Psoas muscle (tissue), 8 donors: ENCODE measurements around the gene PDS5B. TPM values are rescaled to one million over a fixed set of nuclear protein-coding genes. Genes with fewer than 3 reads are reported as not detected.

Experiments used
- ATAC-seq, 4 donors: fragments of 200-7000 bp; cut with Tn5 transposase; one replicate each; pipeline ENCODE4 v1.9.1; 2020; ENCODE audit warnings: moderate library complexity in 3 of 4, mild to moderate bottlenecking in 2 of 4
- DNase-seq, 2 donors: peaks; one replicate each; pipeline ENCODE4 v3.0.0-alpha.2; 2020
- H3K27ac ChIP-seq: fragments of 200-600 bp; one replicate; pipeline ENCODE4 v1.8.0; 2022
- H3K27me3 ChIP-seq, 3 donors: fragments of 200-600 bp in 1 of 3; one replicate each; pipeline versions ENCODE4 v1.6.1 to v1.8.0; 2013 to 2022; ENCODE audit warnings: low read length in 2 of 3, mild to moderate bottlenecking in 2 of 3, moderate library complexity in 1 of 3; ENCODE audit not compliant: insufficient read depth in 3 of 3
- H3K36me3 ChIP-seq, 2 donors: fragments of 200-600 bp in 1 of 2; one replicate each; pipeline versions ENCODE4 v1.6.1 to v1.8.0; 2013 to 2022; ENCODE audit warnings: low read depth in 1 of 2, mild to moderate bottlenecking in 1 of 2, moderate library complexity in 1 of 2; ENCODE audit not compliant: insufficient read depth in 1 of 2
- H3K4me1 ChIP-seq: fragments of 200-600 bp; one replicate; pipeline ENCODE4 v1.8.0; 2022
- H3K4me3 ChIP-seq: fragments of 200-600 bp; one replicate; pipeline ENCODE4 v1.8.0; 2022; ENCODE audit warnings: mild to moderate bottlenecking
- H3K9me3 ChIP-seq: fragments of 200-600 bp; one replicate; pipeline ENCODE4 v1.8.0; 2022
- WGBS, 3 donors: extraction: QIAGEN DNeasy Blood & Tissue Kit; methylation state at CpG; one replicate each; pipeline versions ENCODE4 v1.1.6 to v1.1.7; 2013; 5-methylcytosine and 5-hydroxymethylcytosine counted together
- intact Hi-C, 2 donors: fragments of 100-400 bp; cut with DNase I; formaldehyde crosslinking; loops; one replicate each; pipeline versions ENCODE4 v1.11.0 to v1.14.2; 2022
- polyA plus RNA-seq, 3 donors: library from polyadenylated mRNA; stranded (reverse); fragments of 200-250 nt; gene quantifications; one replicate each; pipeline ENCODE4 v1.2.3, GENCODE V29; 2013
- total RNA-seq, 4 donors: library from RNA; stranded (reverse); fragmentation: NEBNext Ultra II Directional in 2 of 4; extraction: Animal tissue kit (Norgen Biotek cat#: 25700) in 2 of 4; gene quantifications; one replicate each; pipeline versions ENCODE4 v1.2.1 to v1.2.4, GENCODE V29; 2021 to 2023
- TF ChIP-seq, protein P1 (sequence below): fragments of 200-600 bp; IDR thresholded peaks from one replicate; pipeline ENCODE4 v1.8.0; 2022; ENCODE audit warnings: antibody characterized with exemption
- donor health status: healthy with polysubstance abuse.
- donor health status: DM: no; HTN: no; CAD: no; lungs with moderate emphysema.
- donor health status: Bipolar disorder and iron deficiency.
- donor health status: healthy.
- donor health status: DM: yes; HTN: yes; CAD: no.
- donor health status: DM: no; HTN: no; CAD: no.
- donor health status: DM: no; HTN: no; CAD: no.
- donor health status: DM: yes; HTN: yes; CAD: no.

PDS5B gene
- total and polyA plus RNA-seq, 7 donors = 3.6 to 28.1 (median 18.3) TPM

DNA sequence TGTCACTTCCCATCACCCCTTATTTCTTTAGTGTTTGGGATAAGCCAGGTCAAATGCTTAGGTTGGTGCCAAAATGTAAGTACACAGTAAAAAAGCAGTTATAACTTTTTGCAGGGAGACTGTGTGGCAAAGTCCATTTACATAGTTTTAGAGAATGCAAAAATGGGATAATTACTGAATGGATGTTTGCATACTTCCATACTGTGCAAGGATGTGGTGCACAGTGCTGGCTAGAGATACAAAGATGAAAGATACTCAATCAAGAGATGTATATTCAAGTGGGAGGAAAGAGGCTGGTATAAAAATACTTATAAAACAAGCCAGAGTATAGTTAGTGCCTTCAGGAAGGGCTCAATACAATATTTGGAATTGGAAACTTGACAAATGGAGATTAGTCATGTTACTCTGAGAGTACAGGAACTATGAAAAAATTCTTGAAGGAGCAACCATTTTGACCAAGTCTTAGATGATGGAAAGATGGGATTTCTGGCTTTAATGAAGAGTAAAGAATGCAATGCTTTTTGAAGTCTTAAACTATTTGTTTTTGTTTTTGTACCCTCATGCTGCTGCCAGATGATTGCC lies 8.0 kb downstream of the PDS5B start:
- H3K27ac ChIP-seq = no peak overlapping the region
- no peak for DNase-seq
- intact Hi-C loops = no loop called here
- H3K27me3 ChIP-seq = no peaks in the 10 kb centered on the region
- peaks cover 36% of the 10 kb centered on the region for H3K4me1 ChIP-seq
- H3K36me3 ChIP-seq = no peaks in the 10 kb centered on the region
- H3K4me3 ChIP-seq = no peak overlapping the region
- TF ChIP-seq, protein P1, sequence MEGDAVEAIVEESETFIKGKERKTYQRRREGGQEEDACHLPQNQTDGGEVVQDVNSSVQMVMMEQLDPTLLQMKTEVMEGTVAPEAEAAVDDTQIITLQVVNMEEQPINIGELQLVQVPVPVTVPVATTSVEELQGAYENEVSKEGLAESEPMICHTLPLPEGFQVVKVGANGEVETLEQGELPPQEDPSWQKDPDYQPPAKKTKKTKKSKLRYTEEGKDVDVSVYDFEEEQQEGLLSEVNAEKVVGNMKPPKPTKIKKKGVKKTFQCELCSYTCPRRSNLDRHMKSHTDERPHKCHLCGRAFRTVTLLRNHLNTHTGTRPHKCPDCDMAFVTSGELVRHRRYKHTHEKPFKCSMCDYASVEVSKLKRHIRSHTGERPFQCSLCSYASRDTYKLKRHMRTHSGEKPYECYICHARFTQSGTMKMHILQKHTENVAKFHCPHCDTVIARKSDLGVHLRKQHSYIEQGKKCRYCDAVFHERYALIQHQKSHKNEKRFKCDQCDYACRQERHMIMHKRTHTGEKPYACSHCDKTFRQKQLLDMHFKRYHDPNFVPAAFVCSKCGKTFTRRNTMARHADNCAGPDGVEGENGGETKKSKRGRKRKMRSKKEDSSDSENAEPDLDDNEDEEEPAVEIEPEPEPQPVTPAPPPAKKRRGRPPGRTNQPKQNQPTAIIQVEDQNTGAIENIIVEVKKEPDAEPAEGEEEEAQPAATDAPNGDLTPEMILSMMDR = no peak
- no peak for ATAC-seq
- no peaks in the 10 kb centered on the region for H3K9me3 ChIP-seq

DNA sequence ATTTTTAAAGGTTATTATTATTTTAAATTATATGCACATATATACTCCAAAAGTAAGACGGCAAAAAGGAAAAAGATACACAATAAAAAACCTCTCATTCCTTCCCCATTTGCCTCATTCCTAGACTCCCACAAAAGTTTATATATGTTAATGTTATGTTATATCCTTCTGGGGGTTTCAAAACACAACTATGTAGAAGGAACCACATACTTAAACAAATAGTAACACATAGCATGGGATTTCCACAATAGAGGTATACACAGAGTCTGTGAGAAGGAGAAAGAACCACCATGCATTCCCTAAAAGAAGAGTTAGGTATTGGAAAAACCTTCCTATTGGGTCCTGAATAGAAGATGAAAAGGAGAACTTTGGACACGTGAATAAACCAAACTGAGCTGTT lies 9.1 kb downstream of the PDS5B start:
- TF ChIP-seq, protein P1 = no peak
- intact Hi-C loops = no loop called here
- no peak for ATAC-seq
- Histone ChIP-seq H3K36me3 (no peaks in the 10 kb centered on the region), H3K4me1 (peaks cover 28% of the 10 kb centered on the region), H3K27me3 (no peaks in the 10 kb centered on the region), H3K9me3 (no peaks in the 10 kb centered on the region), H3K27ac (no peak overlapping the region), H3K4me3 (no peak overlapping the region)
- WGBS, 3 donors = 65 to 81% (median 75%) methylated on average over 2 of the region's 2 CpGs
- no peak for DNase-seq

DNA sequence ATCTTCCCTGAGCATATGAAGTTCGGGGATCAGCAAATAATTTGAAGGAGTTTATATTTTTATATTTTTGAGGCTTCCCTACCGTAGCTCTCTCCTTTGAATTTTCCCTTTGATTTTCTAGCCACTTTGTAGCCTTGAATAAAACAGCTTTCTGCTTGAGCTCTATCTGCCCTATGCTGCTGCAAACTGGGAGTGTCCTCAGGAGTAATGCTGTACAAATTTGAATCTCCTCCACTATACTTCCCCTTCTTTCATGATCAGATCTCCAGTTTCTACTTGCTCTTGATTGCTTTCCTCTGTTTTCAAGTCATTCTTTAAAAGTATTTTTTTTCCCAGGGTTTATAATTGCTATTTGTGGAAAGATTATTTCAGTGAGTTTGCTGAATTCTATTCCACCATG lies 14.6 kb downstream of the PDS5B start:
- H3K27me3 ChIP-seq = no peaks in the 10 kb centered on the region
- WGBS, 3 donors = 64 to 81% (median 80%) methylated on average over 2 of the region's 2 CpGs
- H3K4me3 ChIP-seq = no peak overlapping the region
- DNase-seq (no peak), ATAC-seq (no peak)
- intact Hi-C loops = no loop called here
- peaks cover 18% of the 10 kb centered on the region for H3K4me1 ChIP-seq
- no peaks in the 10 kb centered on the region for H3K36me3 ChIP-seq
- H3K9me3 ChIP-seq = no peaks in the 10 kb centered on the region
- TF ChIP-seq, protein P1 = no peak
- no peak overlapping the region for H3K27ac ChIP-seq

DNA sequence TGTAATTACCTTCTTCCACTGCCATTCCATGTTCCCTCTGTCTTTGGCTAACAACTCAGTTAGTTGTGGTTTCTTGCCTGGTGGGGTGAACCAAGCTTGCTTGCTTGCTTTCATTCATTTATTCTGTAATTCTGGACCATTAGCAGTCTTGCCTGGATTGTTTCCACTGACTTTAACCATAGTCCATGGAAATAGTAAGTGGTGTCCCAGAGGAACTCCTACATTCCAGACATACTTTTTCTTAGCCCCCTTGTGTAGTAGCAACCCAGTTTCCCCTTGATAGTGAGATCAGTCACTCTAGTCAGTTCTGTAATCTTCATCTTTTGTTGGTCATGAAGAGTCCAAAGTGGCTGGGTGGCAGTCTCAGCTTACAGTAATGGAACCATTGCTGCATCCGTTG lies 23.2 kb downstream of the PDS5B start:
- Histone ChIP-seq H3K9me3 (peaks cover 7% of the 10 kb centered on the region), H3K27ac (no peak overlapping the region), H3K4me3 (no peak overlapping the region), H3K36me3 (no peaks in the 10 kb centered on the region), H3K27me3 (no peaks in the 10 kb centered on the region), H3K4me1 (peaks cover 3% of the 10 kb centered on the region)
- WGBS, 3 donors = 27 to 51% (median 27%) methylated on average over 1 of the region's 1 CpG
- no peak for ATAC-seq
- no peak for DNase-seq
- TF ChIP-seq, protein P1 = no peak
- intact Hi-C loops = no loop called here

DNA sequence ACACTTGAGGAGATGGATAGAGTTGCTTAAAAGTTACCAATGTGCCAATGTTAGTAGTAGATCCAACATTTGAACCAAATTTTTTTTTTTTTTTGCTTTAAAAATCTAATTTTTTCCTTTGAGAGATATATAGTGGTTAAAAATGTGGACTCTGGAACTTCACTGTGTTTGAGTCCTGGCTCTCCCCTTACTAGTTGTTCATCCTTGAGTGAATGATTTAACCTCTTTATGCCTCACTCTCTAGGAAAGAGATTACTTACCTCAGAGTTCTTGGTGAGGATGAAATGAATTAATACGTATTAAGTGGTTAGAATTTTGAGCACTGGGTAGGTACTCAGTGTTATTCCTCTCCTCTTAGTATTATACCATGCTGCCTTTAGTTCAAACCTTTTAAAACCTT lies 24.3 kb downstream of the PDS5B start:
- Histone ChIP-seq H3K9me3 (peaks cover 7% of the 10 kb centered on the region), H3K4me1 (peaks cover 9% of the 10 kb centered on the region), H3K36me3 (no peaks in the 10 kb centered on the region), H3K27me3 (no peaks in the 10 kb centered on the region), H3K4me3 (no peak overlapping the region), H3K27ac (no peak overlapping the region)
- TF ChIP-seq, protein P1 = no peak
- WGBS, 3 donors = 82 to 95% (median 86%) methylated on average over 1 of the region's 1 CpG
- intact Hi-C loops = no loop called here
- DNase-seq = no peak
- no peak for ATAC-seq
